ENCODE results near the gene SLC6A3. TPM values are rescaled to one million over a fixed set of nuclear protein-coding genes. Genes with fewer than 3 reads are reported as not detected.

The SLC6A3 gene
- total and polyA plus RNA-seq, 2 experiments from 2014 or later, result not detected

- Histone ChIP-seq H3K27ac (no peak overlapping the region), H3K36me3 (ENCODE audit: low read depth) (no peaks in the 10 kb centered on the region), H3K9me2 (ENCODE audit: insufficient read depth) (no peaks in the 10 kb centered on the region), H3K27me3 (replicated peaks; ENCODE audit: insufficient read depth) (no peaks in the 10 kb centered on the region), H4K20me1 (ENCODE audit: insufficient read depth) (no peaks in the 10 kb centered on the region), H3K4me3 (no peak overlapping the region), H3K4me2 (ENCODE audit: unreplicated experiment) (no peak overlapping the region), H3K79me2 (ENCODE audit: insufficient read depth) (no peaks in the 10 kb centered on the region), H3K4me1 (ENCODE audit: insufficient read depth) (no peaks in the 10 kb centered on the region), H3K9ac (no peak overlapping the region), H2AFZ (no peak overlapping the region), H3K9me3 (ENCODE audit: low read depth) (no peaks in the 10 kb centered on the region), H3F3A (ENCODE audit: insufficient read depth) (no peaks in the 10 kb centered on the region)
- 29 to 52% methylated on average over 1 to 2 of the region's 2 CpGs for WGBS, 2 experiments (ENCODE audit: low coverage in 1 of 2, low lambda C conversion rate in 2 of 2, missing lambda C conversion rate in 2 of 2)
- in situ Hi-C loops (cut with MboI), result no loop called here
- no peak for DNase-seq
- TF ChIP-seq EZH2 (IDR thresholded peaks at IDR 0.05; ENCODE audit: insufficient read depth, poor library complexity, severe bottlenecking) (no peak), EZH2phosphoT487 (IDR thresholded peaks at IDR 0.05; ENCODE audit: insufficient read depth, low read depth) (no peak)
Observed at GRCh38 chr5:1418238-1418920, 26.9 kb downstream of the SLC6A3 start.

GRCh38 chr5:1417586-1418225, 27.5 kb downstream of the SLC6A3 start:
- no peak overlapping the region for H3K27ac ChIP-seq
- H3K4me2 ChIP-seq (ENCODE audit: unreplicated experiment), result no peak overlapping the region
- H3K9me3 ChIP-seq (ENCODE audit: low read depth), result no peaks in the 10 kb centered on the region
- no peaks in the 10 kb centered on the region for H3F3A ChIP-seq (ENCODE audit: insufficient read depth)
- in situ Hi-C loops (cut with MboI), result no loop called here
- H3K9ac ChIP-seq, result no peak overlapping the region
- TF ChIP-seq EZH2 (IDR thresholded peaks at IDR 0.05; ENCODE audit: insufficient read depth, poor library complexity, severe bottlenecking), result no peak
- no peak for TF ChIP-seq EZH2phosphoT487 (IDR thresholded peaks at IDR 0.05; ENCODE audit: insufficient read depth, low read depth)
- H3K36me3 ChIP-seq (ENCODE audit: low read depth), result no peaks in the 10 kb centered on the region
- peaks cover 4% of the 10 kb centered on the region; the same call in 1 of the 2 replicates for H3K27me3 ChIP-seq (replicated peaks; ENCODE audit: insufficient read depth)
- no peaks in the 10 kb centered on the region for H3K9me2 ChIP-seq (ENCODE audit: insufficient read depth)
- no peak overlapping the region for H2AFZ ChIP-seq
- H3K79me2 ChIP-seq (ENCODE audit: insufficient read depth), result no peaks in the 10 kb centered on the region
- H3K4me3 ChIP-seq, result no peak overlapping the region
- DNase-seq, result no peak
- no peaks in the 10 kb centered on the region for H3K4me1 ChIP-seq (ENCODE audit: insufficient read depth)
- 53 to 54% methylated on average over 6 of the region's 6 CpGs for WGBS, 2 experiments (ENCODE audit: low coverage in 1 of 2, low lambda C conversion rate in 2 of 2, missing lambda C conversion rate in 2 of 2)
- H4K20me1 ChIP-seq (ENCODE audit: insufficient read depth), result no peaks in the 10 kb centered on the region

GRCh38 chr5:1416856-1417469, 28.3 kb downstream of the SLC6A3 start:
- WGBS, 2 experiments (ENCODE audit: low coverage in 1 of 2, low lambda C conversion rate in 2 of 2, missing lambda C conversion rate in 2 of 2), result 73 to 75% methylated on average over 11 to 12 of the region's 12 CpGs

GRCh38 chr5:1415626-1416360, 29.4 kb downstream of the SLC6A3 start:
- Histone ChIP-seq H3K4me2 (ENCODE audit: unreplicated experiment) (no peak overlapping the region), H3K79me2 (ENCODE audit: insufficient read depth) (no peaks in the 10 kb centered on the region), H3K27ac (no peak overlapping the region), H2AFZ (no peak overlapping the region), H3K9me2 (ENCODE audit: insufficient read depth) (no peaks in the 10 kb centered on the region), H3K27me3 (replicated peaks; ENCODE audit: insufficient read depth) (peaks cover 4% of the 10 kb centered on the region; the same call in 1 of the 2 replicates), H3K9me3 (ENCODE audit: low read depth) (no peaks in the 10 kb centered on the region), H3F3A (ENCODE audit: insufficient read depth) (no peaks in the 10 kb centered on the region), H3K4me1 (ENCODE audit: insufficient read depth) (no peaks in the 10 kb centered on the region), H4K20me1 (ENCODE audit: insufficient read depth) (no peaks in the 10 kb centered on the region), H3K36me3 (ENCODE audit: low read depth) (no peaks in the 10 kb centered on the region), H3K4me3 (no peak overlapping the region), H3K9ac (no peak overlapping the region)
- 73 to 79% methylated on average over 20 to 21 of the region's 22 CpGs for WGBS, 2 experiments (ENCODE audit: low coverage in 1 of 2, low lambda C conversion rate in 2 of 2, missing lambda C conversion rate in 2 of 2)
- DNase-seq, result no peak
- in situ Hi-C loops (cut with MboI), result no loop called here
- TF ChIP-seq EZH2phosphoT487 (IDR thresholded peaks at IDR 0.05; ENCODE audit: insufficient read depth, low read depth) (no peak), EZH2 (IDR thresholded peaks at IDR 0.05; ENCODE audit: insufficient read depth, poor library complexity, severe bottlenecking) (no peak)

More at GRCh38 chr5:1416856-1417469, 28.3 kb downstream of the SLC6A3 start:
- no peaks in the 10 kb centered on the region for H3K79me2 ChIP-seq (ENCODE audit: insufficient read depth)
- H3K9ac ChIP-seq, result no peak overlapping the region
- no peak overlapping the region for H3K27ac ChIP-seq
- no peaks in the 10 kb centered on the region for H3K4me1 ChIP-seq (ENCODE audit: insufficient read depth)
- peaks cover 4% of the 10 kb centered on the region; the same call in 1 of the 2 replicates for H3K27me3 ChIP-seq (replicated peaks; ENCODE audit: insufficient read depth)
- no peak for DNase-seq
- no peaks in the 10 kb centered on the region for H3F3A ChIP-seq (ENCODE audit: insufficient read depth)
- no peak overlapping the region for H3K4me2 ChIP-seq (ENCODE audit: unreplicated experiment)
- no peak overlapping the region for H3K4me3 ChIP-seq
- no peak for TF ChIP-seq EZH2phosphoT487 (IDR thresholded peaks at IDR 0.05; ENCODE audit: insufficient read depth, low read depth)
- TF ChIP-seq EZH2 (IDR thresholded peaks at IDR 0.05; ENCODE audit: insufficient read depth, poor library complexity, severe bottlenecking), result no peak
- no peaks in the 10 kb centered on the region for H3K36me3 ChIP-seq (ENCODE audit: low read depth)
- no peaks in the 10 kb centered on the region for H4K20me1 ChIP-seq (ENCODE audit: insufficient read depth)
- no peaks in the 10 kb centered on the region for H3K9me2 ChIP-seq (ENCODE audit: insufficient read depth)
- no peak overlapping the region for H2AFZ ChIP-seq
- in situ Hi-C loops (cut with MboI), result no loop called here
- H3K9me3 ChIP-seq (ENCODE audit: low read depth), result no peaks in the 10 kb centered on the region

All from GM23248 (cell line).